ENCODE measurements around the gene GCNT1.
"Not testable (repeated sequence)": the region's sequence is repeated elsewhere in the genome, so short reads cannot be mapped to it uniquely, and the experiment has no call there.

Gene GCNT1

DNA sequence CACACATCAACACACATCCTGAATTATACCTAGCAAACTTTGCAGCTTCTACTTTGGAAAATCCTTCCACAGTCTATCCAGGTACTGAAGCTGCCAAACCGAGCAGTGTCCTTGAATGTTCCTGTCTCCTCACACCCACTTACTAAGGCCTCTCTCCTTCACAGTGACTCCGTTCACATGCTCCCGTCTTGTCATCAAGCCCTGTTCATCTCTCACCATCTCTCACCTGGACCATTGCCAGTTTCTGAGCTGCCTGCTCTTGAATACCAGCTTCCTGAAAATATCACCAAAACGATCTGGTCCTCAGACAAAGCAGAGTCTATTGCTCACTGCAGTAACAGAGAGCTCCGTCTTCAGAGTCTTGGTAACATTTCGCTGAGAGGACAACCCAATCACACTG lies 57.4 kb downstream of the GCNT1 start:
- no peaks in the 10 kb centered on the region for H3K27me3 ChIP-seq (replicated peaks; ENCODE audit: control insufficient read depth, insufficient read depth, low read length, poor library complexity, severe bottlenecking)
- no peak for DNase-seq
- H3K9me3 ChIP-seq (ENCODE audit: control insufficient read depth, low read length), result no peaks in the 10 kb centered on the region
- H3K36me3 ChIP-seq (ENCODE audit: control insufficient read depth, insufficient read depth, low read length), result no peaks in the 10 kb centered on the region
- no peak overlapping the region for H3K27ac ChIP-seq (ENCODE audit: insufficient read depth, low read length, poor library complexity, severe bottlenecking)
- H3K4me3 ChIP-seq (ENCODE audit: insufficient read depth, low read depth, low read length, poor library complexity, severe bottlenecking), result no peak overlapping the region
- no peaks in the 10 kb centered on the region for H3K4me1 ChIP-seq (ENCODE audit: control insufficient read depth, insufficient read depth, low read length, poor library complexity, severe bottlenecking)

DNA sequence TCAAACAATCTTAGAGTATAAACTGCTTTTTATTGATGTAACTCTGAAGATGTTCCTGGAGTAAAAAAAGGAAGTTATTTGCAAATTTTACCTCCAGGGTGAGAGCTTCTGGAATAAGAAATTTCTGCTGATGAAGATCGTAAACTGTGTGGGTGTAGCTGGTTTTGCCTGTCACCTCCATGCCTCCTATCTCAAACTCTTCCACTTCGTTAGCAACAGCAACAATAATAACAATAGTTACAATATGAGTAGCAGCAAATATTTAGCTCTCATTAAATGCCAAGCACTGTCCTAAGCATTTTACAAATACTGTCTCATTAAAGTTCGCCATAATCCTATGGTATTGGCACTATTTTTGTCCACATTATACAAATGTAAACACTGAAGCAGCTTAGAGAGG lies 57.9 kb downstream of the GCNT1 start:
- no peaks in the 10 kb centered on the region for H3K36me3 ChIP-seq (ENCODE audit: control insufficient read depth, insufficient read depth, low read length)
- no peak overlapping the region for H3K4me3 ChIP-seq (ENCODE audit: insufficient read depth, low read depth, low read length, poor library complexity, severe bottlenecking)
- no peak for DNase-seq
- no peak overlapping the region for H3K27ac ChIP-seq (ENCODE audit: insufficient read depth, low read length, poor library complexity, severe bottlenecking)
- no peaks in the 10 kb centered on the region for H3K4me1 ChIP-seq (ENCODE audit: control insufficient read depth, insufficient read depth, low read length, poor library complexity, severe bottlenecking)
- no peaks in the 10 kb centered on the region for H3K27me3 ChIP-seq (replicated peaks; ENCODE audit: control insufficient read depth, insufficient read depth, low read length, poor library complexity, severe bottlenecking)
- no peaks in the 10 kb centered on the region for H3K9me3 ChIP-seq (ENCODE audit: control insufficient read depth, low read length)

DNA sequence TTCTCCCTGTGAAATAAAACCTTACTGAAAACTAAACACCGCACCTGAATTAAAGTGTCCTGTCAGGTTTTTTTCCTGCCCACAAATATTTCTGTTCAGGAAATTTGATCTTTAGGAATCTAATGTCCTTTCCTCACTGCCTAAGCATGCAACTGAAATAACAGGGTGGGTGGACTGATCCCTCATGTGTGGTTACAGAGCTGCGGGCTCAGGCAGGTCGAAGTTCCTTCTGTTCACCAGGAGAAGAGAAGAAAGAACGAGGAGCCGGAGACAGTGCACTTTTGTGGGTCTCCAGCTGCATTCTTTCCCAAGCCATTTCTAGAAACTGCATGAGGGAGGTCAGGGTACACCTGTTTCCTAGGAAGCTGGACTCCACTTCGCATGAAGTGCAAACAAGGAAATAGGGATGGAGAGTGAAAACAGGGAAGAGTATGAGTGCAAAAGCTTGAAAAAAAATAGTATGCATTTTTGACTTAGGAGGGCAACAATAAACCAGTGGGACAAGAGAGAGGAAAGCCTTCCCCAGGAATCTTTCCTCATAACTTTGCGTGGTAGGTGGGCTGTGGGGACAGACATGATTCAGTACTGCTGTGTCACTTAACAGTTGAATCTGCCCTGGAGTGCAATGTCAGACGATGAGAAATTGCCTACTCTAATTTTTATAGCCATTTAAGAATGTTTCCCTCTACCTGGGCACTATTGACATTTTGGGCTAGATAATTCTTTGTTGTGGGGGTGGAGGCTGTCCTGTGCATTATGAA lies 60.3 kb downstream of the GCNT1 start:
- Histone ChIP-seq H3K4me1 (ENCODE audit: control insufficient read depth, insufficient read depth, low read length, poor library complexity, severe bottlenecking) (no peaks in the 10 kb centered on the region), H3K27ac (ENCODE audit: insufficient read depth, low read length, poor library complexity, severe bottlenecking) (no peak overlapping the region), H3K9me3 (ENCODE audit: control insufficient read depth, low read length) (no peaks in the 10 kb centered on the region), H3K4me3 (ENCODE audit: insufficient read depth, low read depth, low read length, poor library complexity, severe bottlenecking) (no peak overlapping the region), H3K27me3 (replicated peaks; ENCODE audit: control insufficient read depth, insufficient read depth, low read length, poor library complexity, severe bottlenecking) (no peaks in the 10 kb centered on the region), H3K36me3 (ENCODE audit: control insufficient read depth, insufficient read depth, low read length) (no peaks in the 10 kb centered on the region)
- no peak for DNase-seq

DNA sequence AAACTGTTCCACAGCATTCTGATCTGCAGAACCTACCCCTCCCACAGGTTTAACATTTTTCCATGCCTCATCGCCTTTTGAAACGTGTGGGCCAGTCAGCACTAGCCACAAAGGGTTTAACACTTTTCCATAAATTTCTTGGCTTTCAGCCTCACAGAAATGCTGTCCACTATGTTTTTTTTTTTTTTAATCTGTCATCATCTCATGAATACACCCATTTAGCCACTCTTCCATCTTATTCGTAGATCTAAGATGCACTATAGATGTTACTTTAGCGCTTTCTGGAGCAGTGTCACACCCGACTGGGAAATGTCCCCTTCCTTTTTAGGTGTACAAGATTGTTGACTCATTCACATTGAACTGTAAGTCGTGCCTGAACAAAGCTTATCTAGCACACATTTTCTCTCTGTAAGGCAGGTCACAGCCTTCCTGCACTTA lies 62.3 kb downstream of the GCNT1 start:
- H3K27me3 ChIP-seq (replicated peaks; ENCODE audit: control insufficient read depth, insufficient read depth, low read length, poor library complexity, severe bottlenecking), result no peaks in the 10 kb centered on the region
- no peaks in the 10 kb centered on the region for H3K4me1 ChIP-seq (ENCODE audit: control insufficient read depth, insufficient read depth, low read length, poor library complexity, severe bottlenecking)
- H3K27ac ChIP-seq (ENCODE audit: insufficient read depth, low read length, poor library complexity, severe bottlenecking), result no peak overlapping the region
- H3K36me3 ChIP-seq (ENCODE audit: control insufficient read depth, insufficient read depth, low read length), result no peaks in the 10 kb centered on the region
- H3K4me3 ChIP-seq (ENCODE audit: insufficient read depth, low read depth, low read length, poor library complexity, severe bottlenecking), result no peak overlapping the region
- no peak for DNase-seq
- H3K9me3 ChIP-seq (ENCODE audit: control insufficient read depth, low read length), result no peaks in the 10 kb centered on the region

DNA sequence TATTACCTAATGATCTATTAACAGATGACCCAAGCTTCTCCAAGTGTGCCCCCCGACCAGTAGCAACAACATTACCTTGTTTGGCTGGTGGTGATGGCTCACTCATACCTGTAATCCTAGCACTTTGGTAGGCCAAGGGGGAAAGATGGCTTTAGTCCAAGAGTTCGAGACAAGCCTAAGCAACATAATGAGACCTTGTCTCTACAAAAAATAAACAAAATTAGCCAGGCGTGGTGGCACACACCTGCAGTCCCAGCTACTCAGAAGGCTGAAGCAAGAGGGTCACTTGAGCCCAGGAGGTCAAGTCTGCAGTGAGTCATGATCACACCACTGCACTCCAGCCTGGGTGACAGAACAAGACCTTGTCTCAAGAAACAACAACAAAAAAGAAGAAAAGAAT lies 62.9 kb downstream of the GCNT1 start:
- Histone ChIP-seq H3K27me3 (replicated peaks; ENCODE audit: control insufficient read depth, insufficient read depth, low read length, poor library complexity, severe bottlenecking) (no peaks in the 10 kb centered on the region), H3K27ac (ENCODE audit: insufficient read depth, low read length, poor library complexity, severe bottlenecking) (no peak overlapping the region), H3K4me1 (ENCODE audit: control insufficient read depth, insufficient read depth, low read length, poor library complexity, severe bottlenecking) (no peaks in the 10 kb centered on the region), H3K9me3 (ENCODE audit: control insufficient read depth, low read length) (no peaks in the 10 kb centered on the region), H3K36me3 (ENCODE audit: control insufficient read depth, insufficient read depth, low read length) (no peaks in the 10 kb centered on the region), H3K4me3 (ENCODE audit: insufficient read depth, low read depth, low read length, poor library complexity, severe bottlenecking) (no peak overlapping the region)
- no peak for DNase-seq

DNA sequence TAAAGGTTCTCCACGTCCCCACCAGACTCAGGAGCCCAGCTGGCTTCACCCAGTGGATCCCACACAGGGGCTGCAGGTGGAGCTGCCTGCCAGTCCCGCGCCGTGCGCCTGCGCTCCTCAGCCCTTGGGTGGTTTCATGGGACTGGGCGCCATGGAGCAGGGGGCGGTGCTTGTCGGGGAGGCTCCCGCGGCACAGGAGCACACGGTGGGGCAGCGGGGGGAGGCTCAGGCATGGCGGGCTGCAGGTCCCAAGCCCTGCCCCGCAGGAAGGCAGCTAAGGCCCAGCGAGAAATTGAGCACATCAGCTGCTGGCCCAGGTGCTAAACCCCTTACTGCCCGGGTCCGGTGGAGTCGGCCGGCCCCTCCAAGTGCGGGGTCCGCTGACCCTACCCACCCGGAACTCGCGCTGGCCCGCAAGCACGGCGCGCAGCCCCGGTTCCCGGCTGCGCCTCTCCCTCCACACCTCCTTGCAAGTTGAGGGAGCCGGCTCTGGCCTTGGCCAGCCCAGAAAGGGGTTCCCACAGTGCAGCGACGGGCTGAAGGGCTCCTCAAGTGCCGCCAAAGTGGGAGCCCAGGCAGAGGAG lies 64.7 kb downstream of the GCNT1 start:
- not testable (repeated sequence) for H3K27ac ChIP-seq (ENCODE audit: insufficient read depth, low read length, poor library complexity, severe bottlenecking); H3K27me3 ChIP-seq (replicated peaks; ENCODE audit: control insufficient read depth, insufficient read depth, low read length, poor library complexity, severe bottlenecking); DNase-seq; H3K4me1 ChIP-seq (ENCODE audit: control insufficient read depth, insufficient read depth, low read length, poor library complexity, severe bottlenecking); H3K4me3 ChIP-seq (ENCODE audit: insufficient read depth, low read depth, low read length, poor library complexity, severe bottlenecking); H3K36me3 ChIP-seq (ENCODE audit: control insufficient read depth, insufficient read depth, low read length); H3K9me3 ChIP-seq (ENCODE audit: control insufficient read depth, low read length)

DNA sequence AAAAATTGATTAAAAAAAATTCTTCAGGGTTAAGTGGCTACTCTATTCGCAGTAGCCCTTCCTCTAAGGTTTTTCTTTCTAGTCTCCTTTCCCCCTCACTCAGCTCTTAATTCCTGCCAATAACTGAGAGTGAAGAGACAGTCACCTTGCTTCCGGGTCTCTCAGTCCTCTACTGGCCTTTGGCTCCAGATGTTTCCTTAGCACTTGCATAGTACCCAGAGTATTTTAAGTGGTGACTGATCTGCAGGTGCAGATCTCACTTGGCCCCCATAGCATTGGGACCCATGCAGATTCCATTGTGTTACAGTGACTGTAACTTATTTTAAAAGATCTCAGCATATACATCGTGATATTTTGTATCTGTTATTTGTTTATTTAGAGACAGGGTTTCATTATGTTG lies 66.2 kb downstream of the GCNT1 start:
- H3K9me3 ChIP-seq (ENCODE audit: control insufficient read depth, low read length), result no peaks in the 10 kb centered on the region
- no peak for DNase-seq
- no peaks in the 10 kb centered on the region for H3K4me1 ChIP-seq (ENCODE audit: control insufficient read depth, insufficient read depth, low read length, poor library complexity, severe bottlenecking)
- no peaks in the 10 kb centered on the region for H3K36me3 ChIP-seq (ENCODE audit: control insufficient read depth, insufficient read depth, low read length)
- H3K27me3 ChIP-seq (replicated peaks; ENCODE audit: control insufficient read depth, insufficient read depth, low read length, poor library complexity, severe bottlenecking), result no peaks in the 10 kb centered on the region
- H3K4me3 ChIP-seq (ENCODE audit: insufficient read depth, low read depth, low read length, poor library complexity, severe bottlenecking), result no peak overlapping the region
- H3K27ac ChIP-seq (ENCODE audit: insufficient read depth, low read length, poor library complexity, severe bottlenecking), result no peak overlapping the region

DNA sequence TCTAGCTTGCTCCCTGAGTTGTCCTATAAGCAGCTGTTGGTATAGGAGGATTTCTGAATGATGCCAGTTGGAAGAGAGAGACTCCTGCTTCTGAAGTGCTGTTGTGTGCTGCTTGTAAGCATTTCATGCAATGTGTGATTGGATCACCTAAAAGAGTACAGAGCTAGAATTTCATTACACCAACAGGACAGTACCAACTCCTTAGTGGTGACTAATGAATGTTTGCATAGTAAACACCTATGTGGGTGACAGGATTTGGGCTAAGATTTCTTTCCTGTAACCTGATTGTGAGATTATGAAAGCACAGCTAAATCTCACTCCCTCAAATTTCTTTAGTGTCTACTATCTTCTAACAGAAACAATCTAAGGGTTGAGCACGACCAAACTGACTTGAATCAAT lies 67.0 kb downstream of the GCNT1 start:
- no peak for DNase-seq
- H3K27me3 ChIP-seq (replicated peaks; ENCODE audit: control insufficient read depth, insufficient read depth, low read length, poor library complexity, severe bottlenecking), result no peaks in the 10 kb centered on the region
- H3K4me1 ChIP-seq (ENCODE audit: control insufficient read depth, insufficient read depth, low read length, poor library complexity, severe bottlenecking), result no peaks in the 10 kb centered on the region

DNA sequence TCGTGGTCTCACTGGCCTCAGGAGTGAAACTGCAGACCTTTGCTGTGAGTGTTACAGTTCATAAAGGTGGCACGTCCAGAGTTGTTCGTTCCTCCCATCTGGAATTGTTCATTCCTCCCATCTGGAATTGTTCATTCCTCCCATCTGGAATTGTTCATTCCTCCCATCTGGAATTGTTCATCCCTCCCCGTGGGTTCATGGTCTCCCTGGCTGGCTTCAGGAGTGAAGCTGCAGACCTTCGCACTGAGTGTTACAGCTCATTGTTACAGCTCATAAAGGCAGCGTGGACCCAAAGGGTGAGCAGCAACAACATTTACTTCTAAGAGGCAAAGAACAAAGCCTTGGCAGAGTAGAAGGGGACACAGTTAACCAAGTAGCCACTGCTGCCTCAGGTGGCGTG lies 69.1 kb downstream of the GCNT1 start:
- H3K36me3 ChIP-seq (ENCODE audit: control insufficient read depth, insufficient read depth, low read length), result no peaks in the 10 kb centered on the region
- H3K4me3 ChIP-seq (ENCODE audit: insufficient read depth, low read depth, low read length, poor library complexity, severe bottlenecking), result no peak overlapping the region
- DNase-seq, result no peak
- H3K9me3 ChIP-seq (ENCODE audit: control insufficient read depth, low read length), result no peaks in the 10 kb centered on the region
- H3K27me3 ChIP-seq (replicated peaks; ENCODE audit: control insufficient read depth, insufficient read depth, low read length, poor library complexity, severe bottlenecking), result no peaks in the 10 kb centered on the region
- no peak overlapping the region for H3K27ac ChIP-seq (ENCODE audit: insufficient read depth, low read length, poor library complexity, severe bottlenecking)
- no peaks in the 10 kb centered on the region for H3K4me1 ChIP-seq (ENCODE audit: control insufficient read depth, insufficient read depth, low read length, poor library complexity, severe bottlenecking)

More for the DNA sequence above, 67.0 kb downstream of the GCNT1 start:
- no peak overlapping the region for H3K4me3 ChIP-seq (ENCODE audit: insufficient read depth, low read depth, low read length, poor library complexity, severe bottlenecking)
- H3K36me3 ChIP-seq (ENCODE audit: control insufficient read depth, insufficient read depth, low read length), result no peaks in the 10 kb centered on the region
- H3K9me3 ChIP-seq (ENCODE audit: control insufficient read depth, low read length), result no peaks in the 10 kb centered on the region
- H3K27ac ChIP-seq (ENCODE audit: insufficient read depth, low read length, poor library complexity, severe bottlenecking), result no peak overlapping the region

DNA sequence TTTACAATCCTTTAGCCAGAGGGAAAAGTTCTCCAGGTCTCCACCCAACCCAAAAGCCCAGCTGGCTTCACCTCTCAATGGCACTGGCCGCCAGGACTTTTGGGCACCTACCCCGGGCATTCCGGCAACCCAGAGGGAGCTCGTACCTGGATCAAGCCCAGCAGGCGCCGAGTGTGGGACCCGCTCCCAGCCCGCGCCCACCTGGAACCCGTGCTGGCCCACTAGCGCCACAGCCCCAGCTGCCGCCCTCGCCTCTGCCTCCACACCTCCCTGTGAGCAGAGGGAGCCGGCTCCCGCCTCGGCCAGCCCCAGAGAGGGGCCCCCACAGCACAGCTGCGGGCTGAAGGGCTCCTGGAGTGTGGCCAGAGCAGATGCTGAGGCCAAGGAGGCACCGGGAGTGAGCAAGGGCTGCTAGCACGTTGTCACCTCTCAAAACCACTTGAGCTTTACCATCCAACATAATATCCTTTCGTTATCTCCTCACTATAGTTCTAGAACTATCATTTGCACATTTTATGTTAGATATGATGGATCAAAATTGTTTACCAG lies 69.7 kb downstream of the GCNT1 start:
- Histone ChIP-seq H3K27me3 (replicated peaks; ENCODE audit: control insufficient read depth, insufficient read depth, low read length, poor library complexity, severe bottlenecking) (no peaks in the 10 kb centered on the region), H3K4me3 (ENCODE audit: insufficient read depth, low read depth, low read length, poor library complexity, severe bottlenecking) (no peak overlapping the region), H3K27ac (ENCODE audit: insufficient read depth, low read length, poor library complexity, severe bottlenecking) (no peak overlapping the region), H3K36me3 (ENCODE audit: control insufficient read depth, insufficient read depth, low read length) (no peaks in the 10 kb centered on the region), H3K4me1 (ENCODE audit: control insufficient read depth, insufficient read depth, low read length, poor library complexity, severe bottlenecking) (no peaks in the 10 kb centered on the region), H3K9me3 (ENCODE audit: control insufficient read depth, low read length) (no peaks in the 10 kb centered on the region)
- no peak for DNase-seq
